Left renal pelvis (tissue), 4 donors: ENCODE data around the gene LIG3. TPM values are rescaled to one million over a fixed set of nuclear protein-coding genes. Genes with fewer than 3 reads are reported as not detected.
"Not testable (repeated sequence)": the region's sequence is repeated elsewhere in the genome, so short reads cannot be mapped to it uniquely, and the experiment has no call there.

Experiments
- DNase-seq, 4 donors: peaks; one replicate each; pipeline ENCODE4 v3.0.0-alpha.2; 2013; ENCODE audit warnings: low read depth in 4 of 4, low spot score in 3 of 4
- polyA plus RNA-seq, 4 donors: library from polyadenylated mRNA; unstranded; fragments of 120-200 nt; gene quantifications; one replicate each; pipeline ENCODE4 v1.2.1, GENCODE V29; 2013; ENCODE audit not compliant: insufficient read length in 4 of 4

The LIG3 gene
- polyA plus RNA-seq, 4 donors, result 26.5 to 42.2 (median 36.5) TPM

GRCh38 chr17:35030780-35031179 lies 50.5 kb downstream of the LIG3 start:
- no peak for DNase-seq

DNA sequence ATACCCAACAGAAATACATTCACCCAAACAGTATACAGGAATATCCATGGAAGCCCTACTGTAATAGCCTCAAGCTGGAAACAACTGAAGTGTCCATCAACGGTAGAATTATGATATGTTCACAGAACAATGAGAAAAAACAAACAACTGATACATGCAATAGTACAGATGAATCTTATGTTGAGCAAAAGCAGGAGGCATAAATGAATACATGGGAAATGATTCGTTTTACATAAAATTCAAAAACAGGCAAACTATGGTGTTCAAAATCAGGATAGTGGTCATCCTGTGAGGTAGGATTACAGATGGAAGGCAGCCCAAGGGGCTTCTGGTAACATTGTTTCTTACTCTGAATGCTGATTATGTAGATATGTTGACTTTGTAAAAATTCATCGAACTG lies 58.1 kb downstream of the LIG3 start:
- no peak for DNase-seq

- no peak for DNase-seq
Measured at GRCh38 chr17:35041390-35041789, 61.1 kb downstream of the LIG3 start.

DNA sequence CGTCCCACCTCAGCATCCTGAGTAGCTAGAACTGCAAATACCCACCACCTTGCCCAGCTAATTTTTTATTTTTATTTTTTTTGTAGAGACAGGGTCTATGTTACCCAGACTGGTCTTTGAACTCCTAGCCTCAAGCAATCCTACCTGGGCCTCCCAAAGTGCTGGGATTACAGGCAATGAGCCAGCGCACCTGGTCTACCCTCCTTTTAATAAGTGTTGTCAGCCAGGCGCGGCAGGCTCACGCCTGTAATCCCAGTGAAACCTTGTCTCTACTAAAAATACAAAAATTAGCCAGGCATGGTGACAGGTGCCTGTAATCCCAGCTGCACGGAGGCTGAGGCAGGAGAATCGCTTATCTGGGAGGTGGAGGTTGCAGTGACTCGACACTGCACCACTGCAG lies 63.9 kb downstream of the LIG3 start:
- DNase-seq, result no peak

DNA sequence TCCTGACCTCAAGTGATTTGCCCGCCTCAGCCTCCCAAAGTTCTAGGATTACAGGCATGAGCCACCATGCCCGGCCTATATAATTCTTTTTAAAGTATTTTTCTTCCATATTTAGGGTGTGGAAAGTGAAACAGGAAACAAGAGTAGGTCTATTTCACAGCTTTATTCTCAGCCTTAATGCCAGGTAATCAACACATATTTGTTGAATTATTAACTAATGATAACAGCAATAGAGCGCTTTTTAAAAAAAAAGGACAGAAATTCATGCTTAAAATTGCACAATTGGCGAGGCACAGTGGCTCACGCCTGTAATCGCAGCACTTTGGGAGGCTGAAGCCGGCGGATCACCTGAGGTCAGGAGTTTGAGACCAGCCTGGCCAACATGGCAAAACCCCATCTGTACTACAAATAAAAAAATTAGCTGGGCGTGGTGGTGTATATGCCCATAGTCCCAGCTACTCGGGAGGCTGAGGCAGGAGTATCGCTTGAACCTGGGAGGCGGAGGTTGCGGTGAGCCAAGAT lies 65.2 kb downstream of the LIG3 start:
- DNase-seq, result not testable (repeated sequence)

GRCh38 chr17:35046245-35046644 lies 65.9 kb downstream of the LIG3 start:
- no peak for DNase-seq

GRCh38 chr17:35046740-35047283 lies 66.5 kb downstream of the LIG3 start:
- DNase-seq, result no peak

DNA sequence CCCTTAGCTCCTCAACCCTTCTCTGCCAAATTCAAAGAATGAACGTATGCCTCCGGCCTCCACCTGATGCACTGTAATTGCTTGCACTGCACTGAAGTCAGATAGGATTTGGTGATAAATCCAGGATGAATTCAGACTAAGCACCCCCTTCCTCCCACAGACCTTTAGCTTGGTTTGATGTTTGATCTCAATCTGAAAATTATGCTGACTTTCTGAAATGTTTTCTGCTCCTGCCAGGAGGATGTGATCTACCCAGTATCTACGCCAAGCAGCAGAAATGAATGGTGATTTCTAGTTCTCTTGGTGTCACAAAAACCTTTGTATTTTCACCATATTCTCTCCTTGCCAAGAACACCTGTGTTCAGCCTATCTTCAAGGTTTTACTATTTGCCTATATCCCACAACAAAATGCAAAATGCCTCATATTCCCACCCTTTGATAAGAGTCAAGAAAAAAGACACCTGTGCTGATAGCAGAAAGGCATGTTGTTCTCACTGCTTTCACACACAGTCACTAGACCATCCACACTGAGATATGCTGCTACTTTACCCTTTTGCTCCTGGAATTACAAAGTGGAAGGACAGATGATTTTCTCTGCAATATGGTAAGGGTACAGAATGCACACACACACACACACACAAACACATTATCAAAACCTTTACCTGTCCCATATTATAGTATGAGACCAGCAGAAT lies 68.5 kb downstream of the LIG3 start:
- no peak for DNase-seq

DNA sequence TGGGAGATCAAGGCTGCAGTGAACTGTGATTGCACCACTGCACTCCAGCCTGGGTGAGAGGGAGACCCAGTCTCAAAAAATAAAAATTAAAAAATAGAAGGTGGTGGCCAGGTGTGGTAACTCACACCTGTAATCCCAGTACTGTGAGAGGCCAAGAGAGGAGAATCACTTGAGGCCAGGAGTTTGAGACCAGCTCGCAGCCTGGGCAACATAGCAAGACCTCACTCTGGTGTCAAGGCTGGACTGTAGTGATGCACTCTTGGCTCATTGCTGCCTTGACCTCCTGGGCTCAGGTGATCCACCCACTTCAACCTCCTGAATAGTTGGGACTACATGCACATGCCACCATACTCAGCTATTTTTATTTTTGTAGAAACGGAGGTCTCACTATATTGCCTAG lies 69.9 kb downstream of the LIG3 start:
- no peak for DNase-seq

DNA sequence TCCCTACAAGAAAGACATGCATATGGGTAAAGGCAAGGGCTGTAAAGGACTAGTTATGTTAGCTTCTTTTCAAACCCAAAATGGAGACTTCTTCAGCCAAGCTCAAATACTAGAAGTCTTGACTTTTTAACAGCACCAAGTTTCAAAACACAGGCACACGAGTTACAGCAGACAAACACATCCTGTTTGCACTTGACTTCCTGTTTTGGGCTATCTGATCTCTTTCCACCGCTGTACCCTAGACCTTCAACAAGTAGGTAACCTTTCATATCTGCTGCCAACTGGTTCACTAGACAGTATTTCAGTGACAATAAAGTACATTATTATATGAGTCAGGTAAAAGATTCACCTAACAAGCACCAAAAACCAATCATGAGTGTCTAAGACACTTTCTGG lies 70.9 kb downstream of the LIG3 start:
- no peak for DNase-seq

GRCh38 chr17:35051579-35052240 lies 71.4 kb downstream of the LIG3 start:
- DNase-seq, result no peak

GRCh38 chr17:35052241-35052610 lies 71.9 kb downstream of the LIG3 start:
- no peak for DNase-seq

DNA sequence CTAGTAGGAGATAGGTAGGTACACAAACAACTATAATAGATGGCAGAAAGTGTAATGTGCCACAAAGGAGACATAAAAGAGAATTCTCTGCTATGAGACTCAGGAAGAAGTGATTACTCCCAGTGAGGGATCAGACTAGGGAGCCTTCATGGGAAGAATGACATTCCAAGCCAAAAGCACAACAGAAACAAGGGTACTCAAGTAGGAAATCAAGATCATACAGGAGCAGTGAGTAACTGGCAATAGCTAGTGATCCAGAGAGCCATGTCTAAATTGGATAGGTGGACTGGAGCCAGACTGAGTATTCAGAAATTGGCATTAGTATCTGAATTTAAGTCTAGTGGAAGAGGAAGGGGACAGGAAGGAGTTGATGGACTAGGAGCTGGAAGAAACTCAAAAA lies 72.5 kb downstream of the LIG3 start:
- no peak for DNase-seq

- no peak for DNase-seq
Measured at GRCh38 chr17:35053204-35053603, 72.9 kb downstream of the LIG3 start.

- no peak for DNase-seq
Measured at GRCh38 chr17:35056013-35056412, 75.7 kb downstream of the LIG3 start.

DNA sequence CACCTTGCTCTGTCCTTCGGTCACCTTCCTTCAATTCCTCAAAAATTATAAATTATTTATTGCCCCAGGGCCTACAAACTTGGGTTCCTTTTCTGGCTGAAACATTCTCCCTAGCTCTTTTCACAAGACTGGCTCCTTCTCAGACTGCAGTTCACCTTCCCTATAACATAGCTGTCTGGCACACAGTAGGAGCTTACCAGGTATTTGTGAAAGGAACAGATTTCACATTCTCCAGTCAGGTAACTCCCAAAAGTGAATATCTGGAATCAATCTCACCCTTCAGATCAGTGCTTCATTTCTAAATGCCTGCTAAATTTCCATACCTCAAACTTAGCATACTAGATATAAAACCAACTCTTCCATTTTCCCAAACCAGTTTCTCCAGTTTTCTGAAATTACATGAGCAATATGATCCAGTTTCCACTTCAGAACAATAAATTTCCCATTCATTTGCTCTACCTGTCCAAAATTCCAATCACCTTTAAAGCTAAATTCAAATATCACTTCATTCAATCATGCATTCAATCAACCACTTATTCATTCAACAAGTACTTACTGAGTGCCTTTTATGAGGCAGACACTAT lies 77.1 kb downstream of the LIG3 start:
- DNase-seq, result no peak

Other genes with a start within 250 kb of the LIG3 start
- gene CCT6B, start 19.1 kb upstream of the LIG3 start, polyA plus RNA-seq, result 1 to 10 TPM; 4.8 to 5.6 (median 5.1) TPM
- gene ZNF830, start 19.0 kb upstream of the LIG3 start, polyA plus RNA-seq, result 10 to 100 TPM; 21.6 to 25.4 (median 24.3) TPM
- gene RFFL, start 83.2 kb downstream of the LIG3 start, polyA plus RNA-seq, result 10 to 100 TPM; 13.7 to 27.8 (median 22.8) TPM
- 10 to 100 TPM in 3 of 4 donors, 1 to 10 TPM in 1; 8.7 to 13.6 (median 11.5) TPM for gene RAD51D, start 139.3 kb downstream of the LIG3 start, polyA plus RNA-seq
- under 1 TPM; 0.11 to 0.23 (median 0.15) TPM for gene FNDC8, start 141.1 kb downstream of the LIG3 start, polyA plus RNA-seq
- gene NLE1, start 161.8 kb downstream of the LIG3 start, polyA plus RNA-seq, result 10 to 100 TPM; 13.6 to 17.4 (median 15.6) TPM
- under 1 TPM; 0.04 to 0.27 (median 0.11) TPM for gene UNC45B, start 167.3 kb downstream of the LIG3 start, polyA plus RNA-seq
- not detected for gene SLC35G3, start 213.9 kb downstream of the LIG3 start, polyA plus RNA-seq